ENCODE results near the gene B4GALNT3.

The B4GALNT3 gene

GRCh38 chr12:593396-594270 is 133.9 kb downstream of the B4GALNT3 start:
- in situ Hi-C loops (cut with HindIII; ENCODE audit: low pct_unique_long_range_greater_than_20kb, low sequenced_read_pairs), result no loop called here
- no peak for TF ChIP-seq JUND (IDR thresholded peaks at IDR 0.05; ENCODE audit: low read depth)
- DNase-seq (ENCODE audit: low read depth in 1 of 2, low spot score in 1 of 2), result no peak

DNA sequence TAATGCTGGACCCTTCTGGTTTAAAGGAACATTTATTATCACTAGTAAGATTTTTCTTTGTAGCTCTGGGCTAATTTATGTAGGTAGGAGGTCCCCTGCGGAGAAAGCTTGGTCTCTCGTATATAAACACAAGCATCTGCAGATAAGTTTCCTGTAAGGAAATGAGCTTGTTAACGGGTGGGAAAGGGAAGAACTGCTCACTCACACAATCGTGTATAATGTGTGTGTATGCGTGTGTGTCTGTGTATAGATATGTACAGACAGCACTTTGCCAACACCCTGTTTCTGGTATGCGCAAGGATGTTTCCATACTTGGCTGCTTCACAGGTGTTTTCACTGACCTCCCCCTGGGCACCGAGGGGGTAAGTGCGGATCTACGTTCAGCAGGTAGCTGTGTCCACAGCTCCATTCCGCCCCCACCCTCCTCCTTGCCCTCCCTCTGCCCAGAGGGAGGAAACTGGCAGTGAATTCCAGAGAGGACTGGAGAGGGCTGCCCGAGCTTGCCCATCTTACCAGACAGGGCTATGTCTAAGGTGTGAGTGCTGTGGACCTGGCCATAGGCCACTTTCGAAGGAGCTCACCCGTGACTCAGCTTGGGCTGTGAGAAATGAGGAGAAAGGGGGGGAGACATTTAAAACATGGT is 138.3 kb downstream of the B4GALNT3 start:
- peak; percentile 45 to 96 for DNase-seq (ENCODE audit: low read depth in 1 of 2, low spot score in 1 of 2)
- in situ Hi-C loops (cut with HindIII; ENCODE audit: low pct_unique_long_range_greater_than_20kb, low sequenced_read_pairs), result no loop called here
- TF ChIP-seq JUND (IDR thresholded peaks at IDR 0.05; ENCODE audit: low read depth), result no peak; the same call in 1 of the 2 replicates

- peak in 1 of 2 experiments; percentile 87 for DNase-seq (ENCODE audit: low read depth in 1 of 2, low spot score in 1 of 2)
- in situ Hi-C loops (cut with HindIII; ENCODE audit: low pct_unique_long_range_greater_than_20kb, low sequenced_read_pairs), result no loop called here
- TF ChIP-seq JUND (IDR thresholded peaks at IDR 0.05; ENCODE audit: low read depth), result no peak
Measured at GRCh38 chr12:599756-600155, 140.0 kb downstream of the B4GALNT3 start.

- no peak for TF ChIP-seq JUND (IDR thresholded peaks at IDR 0.05; ENCODE audit: low read depth)
- peak in 1 of 2 experiments; percentile 50 for DNase-seq (ENCODE audit: low read depth in 1 of 2, low spot score in 1 of 2)
Measured at GRCh38 chr12:601976-602699, 142.4 kb downstream of the B4GALNT3 start.

DNA sequence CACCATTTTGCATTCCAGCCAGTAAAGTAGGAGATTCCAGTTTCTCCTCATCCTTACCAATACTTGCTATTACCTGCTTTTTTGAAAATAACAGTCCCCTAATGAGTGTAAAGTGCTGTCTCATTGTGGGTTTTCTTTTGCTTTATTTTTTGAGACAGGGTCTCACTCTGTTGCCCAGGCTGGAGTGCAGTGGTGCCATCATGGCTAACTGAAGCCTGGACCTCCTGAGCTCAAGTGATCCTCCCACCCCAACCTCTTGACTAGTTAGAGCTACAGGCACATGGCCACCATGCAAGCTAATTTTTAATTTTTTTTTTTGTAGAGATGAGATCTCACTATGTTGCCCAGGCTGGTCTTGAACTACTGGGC is 142.9 kb downstream of the B4GALNT3 start:
- in situ Hi-C loops (cut with HindIII; ENCODE audit: low pct_unique_long_range_greater_than_20kb, low sequenced_read_pairs), result no loop called here
- TF ChIP-seq JUND (IDR thresholded peaks at IDR 0.05; ENCODE audit: low read depth), result no peak
- DNase-seq (ENCODE audit: low read depth in 1 of 2, low spot score in 1 of 2), result no peak

More at GRCh38 chr12:601976-602699, 142.4 kb downstream of the B4GALNT3 start:
- in situ Hi-C loops (cut with HindIII; ENCODE audit: low pct_unique_long_range_greater_than_20kb, low sequenced_read_pairs), result no loop called here

DNA sequence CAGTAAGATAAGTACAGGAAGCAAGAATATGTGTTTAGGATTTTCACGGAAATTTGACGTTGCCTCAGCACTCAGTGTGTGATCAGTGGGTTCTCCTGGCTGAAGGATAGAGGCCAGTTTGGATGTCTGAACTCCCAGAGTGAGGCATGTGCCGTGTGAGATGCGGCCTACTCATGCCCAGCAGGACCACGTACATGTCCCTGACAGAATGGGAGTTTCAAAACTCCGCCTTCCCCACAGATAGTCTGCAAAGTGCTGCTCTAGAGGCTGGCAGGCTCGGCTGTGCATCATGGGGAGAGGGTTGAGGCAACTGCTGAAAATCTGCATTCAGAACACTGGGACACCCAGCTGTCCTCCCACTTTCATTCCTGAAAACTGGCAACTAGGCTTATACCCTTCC is 145.2 kb downstream of the B4GALNT3 start:
- no peak for DNase-seq (ENCODE audit: low read depth in 1 of 2, low spot score in 1 of 2)
- in situ Hi-C loops (cut with HindIII; ENCODE audit: low pct_unique_long_range_greater_than_20kb, low sequenced_read_pairs), result no loop called here
- no peak for TF ChIP-seq JUND (IDR thresholded peaks at IDR 0.05; ENCODE audit: low read depth)

- TF ChIP-seq JUND (IDR thresholded peaks at IDR 0.05; ENCODE audit: low read depth), result no peak
- in situ Hi-C loops (cut with HindIII; ENCODE audit: low pct_unique_long_range_greater_than_20kb, low sequenced_read_pairs), result no loop called here
- DNase-seq (ENCODE audit: low read depth in 1 of 2, low spot score in 1 of 2), result peak; percentile 55 to 93
Measured at GRCh38 chr12:607541-608001, 147.8 kb downstream of the B4GALNT3 start.

DNA sequence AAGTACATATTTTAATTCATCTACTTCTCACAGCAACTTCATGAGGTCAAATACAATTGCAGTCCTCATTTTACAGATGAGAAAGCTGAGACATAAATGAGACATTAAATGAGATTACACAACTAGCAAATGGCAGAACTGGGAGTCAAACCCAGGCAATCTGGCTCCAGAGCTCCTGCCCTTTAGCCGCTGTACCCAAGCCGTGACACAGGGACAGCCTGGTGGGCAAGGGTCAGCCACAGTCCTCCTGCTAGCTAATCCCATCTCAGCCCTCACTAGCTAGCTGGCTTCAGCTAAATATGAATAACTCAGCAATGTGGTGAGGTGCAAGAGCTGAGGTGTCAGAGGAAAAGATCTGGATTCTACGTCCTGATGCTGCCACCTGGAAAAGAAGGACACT is 148.7 kb downstream of the B4GALNT3 start:
- in situ Hi-C loops (cut with HindIII; ENCODE audit: low pct_unique_long_range_greater_than_20kb, low sequenced_read_pairs), result no loop called here
- TF ChIP-seq JUND (IDR thresholded peaks at IDR 0.05; ENCODE audit: low read depth), result no peak
- no peak for DNase-seq (ENCODE audit: low read depth in 1 of 2, low spot score in 1 of 2)

DNA sequence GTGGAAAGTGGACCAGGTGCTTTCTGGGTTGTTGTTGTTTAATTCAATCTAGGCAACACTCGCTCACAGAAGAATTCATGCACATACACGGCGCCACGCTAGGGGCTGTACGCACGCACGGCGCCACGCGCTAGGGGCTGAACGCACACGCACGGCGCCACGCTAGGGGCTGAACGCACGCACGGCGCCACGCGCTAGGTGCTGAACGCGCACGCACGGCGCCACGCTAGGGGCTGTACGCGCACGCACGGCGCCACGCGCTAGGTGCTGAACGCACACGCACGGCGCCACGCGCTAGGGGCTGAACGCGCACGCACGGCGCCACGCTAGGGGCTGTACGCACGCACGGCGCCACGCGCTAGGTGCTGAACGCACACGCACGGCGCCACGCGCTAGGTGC is 149.2 kb downstream of the B4GALNT3 start:
- TF ChIP-seq JUND (IDR thresholded peaks at IDR 0.05; ENCODE audit: low read depth), result no peak
- DNase-seq (ENCODE audit: low read depth in 1 of 2, low spot score in 1 of 2), result no peak
- in situ Hi-C loops (cut with HindIII; ENCODE audit: low pct_unique_long_range_greater_than_20kb, low sequenced_read_pairs), result no loop called here

- in situ Hi-C loops (cut with HindIII; ENCODE audit: low pct_unique_long_range_greater_than_20kb, low sequenced_read_pairs), result no loop called here
- DNase-seq (ENCODE audit: low read depth in 1 of 2, low spot score in 1 of 2), result no peak
- no peak for TF ChIP-seq JUND (IDR thresholded peaks at IDR 0.05; ENCODE audit: low read depth)
Measured at GRCh38 chr12:611721-612120, 152.0 kb downstream of the B4GALNT3 start.

- no peak for TF ChIP-seq JUND (IDR thresholded peaks at IDR 0.05; ENCODE audit: low read depth)
- in situ Hi-C loops (cut with HindIII; ENCODE audit: low pct_unique_long_range_greater_than_20kb, low sequenced_read_pairs), result no loop called here
- no peak for DNase-seq (ENCODE audit: low read depth in 1 of 2, low spot score in 1 of 2)
Measured at GRCh38 chr12:612293-612692, 152.6 kb downstream of the B4GALNT3 start.

DNA sequence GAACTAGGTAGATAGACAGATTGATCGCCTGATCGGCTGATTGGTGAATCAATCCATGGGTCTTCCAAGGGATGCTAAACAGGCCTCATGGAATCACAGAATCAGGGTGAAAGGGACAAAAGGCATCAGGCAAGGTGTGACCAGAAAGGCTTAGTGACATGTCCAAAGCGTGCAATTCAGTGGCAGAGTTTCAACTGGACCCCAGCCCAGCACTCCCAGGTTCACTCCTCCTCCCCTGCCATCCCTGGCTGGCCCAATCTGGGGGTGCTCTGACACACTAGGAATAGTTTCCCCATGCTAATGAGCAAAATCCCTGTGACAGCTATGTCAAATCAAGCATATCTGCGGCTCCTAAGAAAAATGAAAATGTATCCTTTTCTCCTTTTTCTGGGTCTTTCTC is 153.1 kb downstream of the B4GALNT3 start:
- no peak for TF ChIP-seq JUND (IDR thresholded peaks at IDR 0.05; ENCODE audit: low read depth)
- in situ Hi-C loops (cut with HindIII; ENCODE audit: low pct_unique_long_range_greater_than_20kb, low sequenced_read_pairs), result no loop called here
- no peak for DNase-seq (ENCODE audit: low read depth in 1 of 2, low spot score in 1 of 2)

Data from T47D (cell line).